Upper lobe of left lung (tissue), 6 donors: Measurements from ENCODE around the gene GOLGA8J. TPM values are rescaled to one million over a fixed set of nuclear protein-coding genes. Genes with fewer than 3 reads are reported as not detected.
"Not testable (repeated sequence)": the region's sequence is repeated elsewhere in the genome, so short reads cannot be mapped to it uniquely, and the experiment has no call there.

Source experiments
- ATAC-seq, 2 donors: fragments of 200-7000 bp; cut with Tn5 transposase; one replicate each; pipeline ENCODE4 v1.9.1; 2022; ENCODE audit warnings: mild to moderate bottlenecking in 2 of 2, moderate library complexity in 2 of 2; ENCODE audit not compliant: low FRiP score in 2 of 2
- DNase-seq, 2 donors: peaks; one replicate each; pipeline ENCODE4 v3.0.0-alpha.2; 2019 to 2020
- H3K27ac ChIP-seq, 4 donors: fragments of 200-600 bp; sonication (generic); one replicate each; pipeline ENCODE4 v1.5.1; 2016 to 2019
- H3K27me3 ChIP-seq, 4 donors: fragments of 200-600 bp; sonication (generic); one replicate each; pipeline ENCODE4 v1.5.1; 2017 to 2019
- H3K36me3 ChIP-seq, 4 donors: fragments of 200-600 bp; sonication (generic); one replicate each; pipeline ENCODE4 v1.5.1; 2016 to 2019
- H3K4me1 ChIP-seq, 4 donors: fragments of 200-600 bp; sonication (generic); one replicate each; pipeline ENCODE4 v1.5.1; 2018 to 2019
- H3K4me3 ChIP-seq, 4 donors: fragments of 200-600 bp; sonication (generic); one replicate each; pipeline ENCODE4 v1.5.1; 2017 to 2019; ENCODE audit warnings: mild to moderate bottlenecking in 2 of 4, moderate library complexity in 1 of 4
- H3K9me3 ChIP-seq, 4 donors: fragments of 200-600 bp; sonication (generic); one replicate each; pipeline ENCODE4 v1.5.1; 2018 to 2019
- EP300 ChIP-seq, 4 donors: sonication (generic); formaldehyde crosslinking; IDR thresholded peaks; one replicate each; pipeline ENCODE4 v1.5.1; 2017; ENCODE audit warnings: antibody characterized with exemption in 4 of 4, control low read depth in 2 of 4
- POLR2A ChIP-seq, 4 donors: fragments of 450-650 bp; IDR thresholded peaks; one replicate each; pipeline ENCODE4 v1.5.1; 2016 to 2017; ENCODE audit warnings: antibody characterized with exemption in 4 of 4, mild to moderate bottlenecking in 2 of 4
- POLR2AphosphoS5 ChIP-seq, 2 donors: sonication (generic); formaldehyde crosslinking; IDR thresholded peaks; one replicate each; pipeline ENCODE4 v1.5.1; 2017; ENCODE audit warnings: antibody characterized with exemption in 2 of 2
- WGBS, 2 donors: methylation state at CpG; one replicate each; pipeline ENCODE4 v1.1.5; 2017 to 2018; 5-methylcytosine and 5-hydroxymethylcytosine counted together
- small RNA-seq, 4 donors: library from RNA; depleted of rRNA; stranded (forward); fragments of <200 nt; gene quantifications; one replicate each; pipeline ENCODE3, GENCODE V24; 2016
- total RNA-seq, 6 donors: library from RNA; depleted of rRNA in 4 of 6; stranded (reverse); fragments of >200 nt in 4 of 6; gene quantifications; one replicate each; pipeline versions ENCODE4 v1.1.0 to v1.2.1, GENCODE V29; 2016 to 2021
- TF ChIP-seq, protein P1 (sequence below), 6 experiments: fragments of 450-650 bp in 4 of 6; fragments of 200-600 bp in 2 of 6; sonication (generic) in 2 of 6; IDR thresholded peaks; one replicate each; pipeline ENCODE4 v1.5.1; 2016 to 2019; ENCODE audit warnings: antibody characterized with exemption in 6 of 6
- donor health status: DM: no; HTN: no; CAD: no; lungs with moderate emphysema.
- donor health status: DM: no; HTN: yes; CAD: no; lungs with severe emphysema.

Gene GOLGA8J
- total RNA-seq, 6 donors from 2014 or later: not detected

DNA sequence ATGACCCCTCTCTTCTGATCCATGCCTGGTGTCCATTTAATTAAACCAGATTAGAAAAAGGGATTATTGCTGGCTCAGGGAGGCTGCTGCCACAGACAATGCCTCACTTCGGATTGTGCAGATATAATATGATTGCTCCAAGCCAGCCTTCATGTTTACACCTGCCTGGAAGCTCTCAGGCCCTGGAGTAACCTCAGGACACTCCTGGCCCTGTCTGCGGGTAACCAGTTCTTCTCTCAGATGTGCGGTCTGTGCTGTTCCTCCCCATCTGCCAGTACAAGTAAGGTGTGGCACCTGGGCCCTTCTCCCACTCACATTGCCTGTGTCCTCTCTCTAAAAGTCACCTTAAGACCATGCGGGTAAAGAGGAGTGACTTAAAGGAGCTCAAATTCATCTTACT, 8.8 kb upstream of the GOLGA8J start:
- H3K9me3 ChIP-seq: no peaks in the 10 kb centered on the region
- no peak for TF ChIP-seq POLR2A (IDR thresholded peaks at IDR 0.05)
- TF ChIP-seq, protein P1, sequence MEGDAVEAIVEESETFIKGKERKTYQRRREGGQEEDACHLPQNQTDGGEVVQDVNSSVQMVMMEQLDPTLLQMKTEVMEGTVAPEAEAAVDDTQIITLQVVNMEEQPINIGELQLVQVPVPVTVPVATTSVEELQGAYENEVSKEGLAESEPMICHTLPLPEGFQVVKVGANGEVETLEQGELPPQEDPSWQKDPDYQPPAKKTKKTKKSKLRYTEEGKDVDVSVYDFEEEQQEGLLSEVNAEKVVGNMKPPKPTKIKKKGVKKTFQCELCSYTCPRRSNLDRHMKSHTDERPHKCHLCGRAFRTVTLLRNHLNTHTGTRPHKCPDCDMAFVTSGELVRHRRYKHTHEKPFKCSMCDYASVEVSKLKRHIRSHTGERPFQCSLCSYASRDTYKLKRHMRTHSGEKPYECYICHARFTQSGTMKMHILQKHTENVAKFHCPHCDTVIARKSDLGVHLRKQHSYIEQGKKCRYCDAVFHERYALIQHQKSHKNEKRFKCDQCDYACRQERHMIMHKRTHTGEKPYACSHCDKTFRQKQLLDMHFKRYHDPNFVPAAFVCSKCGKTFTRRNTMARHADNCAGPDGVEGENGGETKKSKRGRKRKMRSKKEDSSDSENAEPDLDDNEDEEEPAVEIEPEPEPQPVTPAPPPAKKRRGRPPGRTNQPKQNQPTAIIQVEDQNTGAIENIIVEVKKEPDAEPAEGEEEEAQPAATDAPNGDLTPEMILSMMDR (IDR thresholded peaks at IDR 0.05): no peak
- no peak for TF ChIP-seq EP300 (IDR thresholded peaks at IDR 0.05)
- TF ChIP-seq POLR2AphosphoS5 (IDR thresholded peaks at IDR 0.05): no peak
- no peaks in the 10 kb centered on the region for H3K36me3 ChIP-seq
- ATAC-seq (no peak), DNase-seq (no peak)
- no peak overlapping the region for H3K4me3 ChIP-seq
- H3K4me1 ChIP-seq: no peaks in the 10 kb centered on the region
- 83 to 87% methylated on average over 4 of the region's 4 CpGs for WGBS, 2 donors
- peak overlapping the region in 1 of 4 donors; percentile 17 for H3K27ac ChIP-seq
- H3K27me3 ChIP-seq: no peaks in the 10 kb centered on the region

DNA sequence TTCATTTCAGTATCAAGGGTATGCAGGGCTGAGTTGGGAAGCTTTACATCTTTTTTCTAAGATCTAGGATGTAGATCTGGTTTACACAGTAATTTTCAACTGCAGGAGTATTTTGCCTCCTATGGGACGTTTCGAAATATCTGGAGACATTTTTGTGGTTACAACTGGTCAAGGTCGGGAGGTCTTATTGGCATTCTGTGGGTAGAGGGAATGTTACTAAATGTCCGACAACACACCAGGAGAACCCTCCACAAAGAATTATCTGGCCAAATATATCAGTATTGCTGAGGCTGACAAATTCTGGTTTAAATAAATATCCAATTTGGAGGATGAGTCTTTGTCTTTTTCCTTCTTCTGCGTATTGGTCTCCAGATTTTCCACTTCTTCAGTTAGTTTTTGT, 1.9 kb upstream of the GOLGA8J start:
- not testable (repeated sequence) for ATAC-seq, H3K9me3 ChIP-seq, H3K4me3 ChIP-seq, H3K4me1 ChIP-seq, H3K27ac ChIP-seq, DNase-seq, H3K36me3 ChIP-seq, H3K27me3 ChIP-seq
- WGBS, 2 donors: 61 to 67% methylated on average over 5 of the region's 5 CpGs

DNA sequence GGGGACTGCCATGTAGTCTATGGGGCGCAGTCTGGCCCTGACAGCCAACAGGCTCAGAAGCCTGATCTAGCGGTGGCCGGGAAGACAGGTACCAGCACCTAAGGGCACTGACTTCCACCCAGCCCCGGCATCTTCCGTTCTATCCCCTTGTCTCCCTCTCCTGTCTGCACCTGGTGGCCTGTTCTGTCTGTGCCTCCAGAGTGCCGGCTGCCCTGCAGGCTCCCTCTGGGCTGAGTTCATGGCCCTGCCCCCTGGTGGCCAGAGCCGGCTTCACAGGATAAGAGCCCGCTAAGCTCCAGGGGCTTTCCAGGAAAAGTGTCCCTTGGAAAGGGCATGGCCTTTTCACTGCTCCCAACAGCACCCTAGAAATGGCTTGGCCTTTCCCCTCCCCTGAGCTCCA, 15.1 kb downstream of the GOLGA8J start:
- H3K27me3 ChIP-seq, H3K9me3 ChIP-seq, H3K36me3 ChIP-seq, ATAC-seq, H3K27ac ChIP-seq, H3K4me1 ChIP-seq, DNase-seq, H3K4me3 ChIP-seq: not testable (repeated sequence)
- WGBS, 2 donors: no CpG with 5 or more reads among the region's 8 CpGs

DNA sequence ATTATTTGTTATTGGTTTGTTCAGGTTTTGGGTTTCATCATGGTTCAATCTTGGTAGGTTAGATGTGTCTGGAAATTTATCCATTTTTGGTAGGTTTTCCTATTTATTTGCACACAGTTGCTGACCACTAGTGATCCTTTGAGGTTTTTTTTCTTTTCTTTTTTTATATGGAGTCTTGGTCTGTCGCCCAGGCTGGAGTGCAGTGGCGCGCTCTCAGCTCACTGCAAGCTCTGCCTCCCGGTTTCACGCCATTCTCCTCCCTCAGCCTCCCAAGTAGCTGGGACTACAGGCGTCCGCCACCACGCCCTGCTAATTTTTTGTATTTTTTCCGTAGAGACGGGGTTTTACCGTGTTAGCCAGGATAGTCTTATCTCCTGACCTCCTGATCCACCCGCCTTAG, 20.1 kb downstream of the GOLGA8J start:
- WGBS, 2 donors: no CpG with 5 or more reads among the region's 12 CpGs
- not testable (repeated sequence) for ATAC-seq

DNA sequence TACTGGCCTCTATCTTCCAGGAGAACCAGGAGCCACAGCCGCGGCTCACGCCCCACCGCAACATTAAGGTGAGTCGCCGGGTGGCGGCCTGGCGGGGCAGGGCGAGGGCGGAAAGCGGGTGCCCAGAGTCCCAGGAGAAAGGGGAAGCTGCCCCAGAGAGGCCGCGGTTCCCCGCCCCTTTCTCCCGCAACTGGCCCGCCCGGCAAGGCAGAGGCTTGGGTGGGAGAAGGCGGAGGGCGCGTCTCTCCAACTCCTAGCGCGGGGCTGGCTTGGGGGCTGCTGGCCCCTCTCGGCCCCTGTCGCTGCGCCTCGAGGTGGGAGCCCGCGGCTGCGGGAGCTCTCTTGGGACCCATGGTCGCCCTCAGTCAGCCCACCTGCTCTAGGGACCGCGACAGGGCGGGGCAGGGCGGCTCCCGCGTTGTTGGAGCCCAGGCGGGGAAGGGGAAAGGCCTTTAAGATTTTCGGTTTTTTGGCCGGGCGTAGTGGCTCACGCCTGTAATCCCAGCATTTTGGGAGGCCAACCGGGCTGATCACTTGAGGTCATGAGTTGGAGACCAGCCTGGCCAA, 21.3 kb downstream of the GOLGA8J start:
- not testable (repeated sequence) for H3K9me3 ChIP-seq, H3K4me1 ChIP-seq, H3K27me3 ChIP-seq, H3K36me3 ChIP-seq, H3K27ac ChIP-seq
- 13% methylated on average over 3 of the region's 42 CpGs; no CpG with 5 or more reads in 1 of the 2 donors for WGBS, 2 donors
- peak overlapping the region in 1 of 4 donors; percentile 23 for H3K4me3 ChIP-seq
- DNase-seq (peak in 1 of 2 donors; percentile 15), ATAC-seq (peak; percentile 72 to 95)

More for the DNA sequence above, 20.1 kb downstream of the GOLGA8J start:
- H3K9me3 ChIP-seq, H3K27ac ChIP-seq, H3K4me1 ChIP-seq, H3K4me3 ChIP-seq, H3K36me3 ChIP-seq, H3K27me3 ChIP-seq, DNase-seq: not testable (repeated sequence)

DNA sequence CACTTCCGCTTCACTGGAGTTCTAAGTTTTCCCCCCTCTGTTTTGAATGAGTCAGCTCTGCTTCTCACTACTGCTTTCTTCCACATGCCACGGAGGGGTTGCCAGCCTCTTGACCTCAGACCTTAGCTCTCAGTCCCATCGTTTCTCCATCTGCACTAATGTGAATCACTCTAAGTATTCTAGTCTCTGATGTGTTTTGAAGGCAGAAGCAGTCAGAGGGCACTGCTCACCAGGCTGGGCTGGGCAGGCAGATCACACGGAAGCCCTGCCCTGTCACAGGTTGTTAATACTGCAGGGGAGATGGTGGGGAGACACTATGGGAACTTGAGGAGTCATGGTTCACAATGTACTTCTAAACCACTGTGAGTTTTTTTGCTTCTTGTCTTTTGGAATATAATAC, 27.8 kb downstream of the GOLGA8J start:
- H3K9me3 ChIP-seq, H3K27me3 ChIP-seq, H3K4me3 ChIP-seq, ATAC-seq, DNase-seq, H3K36me3 ChIP-seq, H3K4me1 ChIP-seq, H3K27ac ChIP-seq: not testable (repeated sequence)
- no CpG with 5 or more reads among the region's 4 CpGs for WGBS, 2 donors

DNA sequence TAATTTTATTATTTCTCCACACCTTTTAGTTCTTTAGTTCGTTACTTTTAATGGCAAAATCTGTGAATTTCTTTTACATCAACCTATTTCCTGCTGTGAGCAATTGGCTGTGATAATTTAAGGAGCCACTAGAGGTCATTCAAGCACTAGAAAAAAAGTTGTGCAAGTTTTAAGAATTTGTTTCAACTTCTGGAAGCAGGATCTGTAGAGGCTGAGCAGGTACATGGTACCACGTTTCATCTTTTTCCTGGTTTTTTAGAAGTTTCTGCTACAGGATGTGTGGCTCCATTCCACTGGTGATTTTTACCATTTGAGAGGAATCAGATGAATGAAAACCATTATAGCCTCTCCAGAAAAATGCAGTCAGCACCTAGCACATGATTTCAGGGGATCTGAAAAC, 47.3 kb downstream of the GOLGA8J start:
- not testable (repeated sequence) for H3K9me3 ChIP-seq, H3K4me3 ChIP-seq, H3K27ac ChIP-seq, H3K27me3 ChIP-seq, DNase-seq, ATAC-seq, H3K36me3 ChIP-seq, H3K4me1 ChIP-seq
- WGBS, 2 donors: 0 to 20% methylated on average over 1 of the region's 2 CpGs

DNA sequence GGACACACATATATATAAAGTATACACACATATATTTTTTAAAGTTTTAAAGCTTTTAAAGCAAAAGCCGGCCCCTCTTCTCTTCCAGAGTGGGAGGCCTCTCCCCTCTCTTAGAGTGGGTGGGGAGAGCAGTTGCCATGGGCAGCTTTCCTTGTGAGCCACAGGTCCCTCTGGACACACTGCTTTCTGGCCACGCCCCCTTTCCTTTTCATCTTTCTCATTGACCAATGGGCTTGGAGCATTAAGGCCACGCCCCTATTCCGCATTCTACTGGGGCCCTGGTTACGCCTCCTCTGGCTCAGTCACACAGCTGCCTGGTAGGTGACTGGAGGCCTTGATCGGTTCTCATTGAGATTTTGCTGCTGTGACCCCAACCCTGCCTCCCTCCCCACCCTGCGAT, 52.0 kb downstream of the GOLGA8J start, which contains the start of gene GOLGA8T:
GOLGA8T (plus strand) TSS at position 301 of the 400 bp plus-strand sequence; CDS start at position 399, 98 bp downstream.
- not testable (repeated sequence) for H3K9me3 ChIP-seq, DNase-seq, H3K36me3 ChIP-seq, H3K4me1 ChIP-seq, H3K27ac ChIP-seq, H3K4me3 ChIP-seq, ATAC-seq, H3K27me3 ChIP-seq
- WGBS, 2 donors: no CpG with 5 or more reads among the region's 7 CpGs

Small RNA genes lying within 50 kb of the gene (small RNA-seq; reads per million reads assigned to genes)
- gene RF00096 (0 reads per million in 4 donors), gene RN7SL673P (0 reads per million in 4 donors)

Other genes starting within 250 kb of the GOLGA8J start
- 1 to 10 TPM in 1 of 6 donors, under 1 TPM in 1, not detected in 4; 0.26 to 2.0 TPM for gene GOLGA8T, start 52.1 kb downstream of the GOLGA8J start, total RNA-seq